ENCODE measurements around the gene TFAP2C. TPM values are rescaled to one million over a fixed set of nuclear protein-coding genes. Genes with fewer than 3 reads are reported as not detected.

Gene TFAP2C
- total RNA-seq, 2 experiments from 2014 or later: not detected

DNA sequence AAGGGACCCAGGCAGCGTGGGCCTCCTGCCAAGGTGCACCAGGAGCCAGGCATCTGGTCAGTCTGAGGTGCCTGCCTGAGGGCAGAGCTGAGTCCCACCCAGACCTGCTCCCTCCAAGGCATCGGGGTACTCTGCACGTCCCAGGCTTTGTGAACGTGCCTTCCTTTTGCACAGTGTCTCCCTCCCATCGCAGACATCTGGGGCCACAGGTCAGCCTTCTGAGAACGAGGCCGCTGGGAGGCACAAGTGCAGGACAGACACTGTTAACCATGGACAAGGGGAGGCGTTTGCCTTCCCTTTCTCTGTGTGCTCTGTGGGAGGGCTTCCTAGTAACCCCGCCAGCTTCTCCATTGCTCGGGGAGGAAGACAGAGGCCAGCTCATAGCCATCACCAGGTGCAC lies 47.6 kb downstream of the TFAP2C start:
- no peak for ATAC-seq
- intact Hi-C loops (cut with micrococcal nuclease): no loop called here
- Mint-ChIP-seq H3K9me3 (no peaks in the 10 kb centered on the region), H3K27ac (no peak overlapping the region), H3K4me3 (no peak overlapping the region), H3K4me1 (ENCODE audit: low read depth) (no peaks in the 10 kb centered on the region), H3K36me3 (ENCODE audit: low read depth) (no peaks in the 10 kb centered on the region), H3K27me3 (no peaks in the 10 kb centered on the region)
- ChIA-PET CTCF (no interaction called here), POLR2A (no interaction called here)
- DNase-seq: no peak
- TF ChIP-seq CTCF (IDR thresholded peaks at IDR 0.05): no peak

GRCh38 chr20:56683077-56683865 lies 54.2 kb downstream of the TFAP2C start:
- no peak overlapping the region for H3K27ac Mint-ChIP-seq
- ChIA-PET POLR2A (no interaction called here), CTCF (no interaction called here)
- intact Hi-C loops (cut with micrococcal nuclease): no loop called here
- TF ChIP-seq CTCF (IDR thresholded peaks at IDR 0.05): no peak
- H3K36me3 Mint-ChIP-seq (ENCODE audit: low read depth): no peaks in the 10 kb centered on the region
- H3K9me3 Mint-ChIP-seq: no peaks in the 10 kb centered on the region
- H3K4me3 Mint-ChIP-seq: no peak overlapping the region
- DNase-seq (no peak), ATAC-seq (no peak)
- H3K4me1 Mint-ChIP-seq (ENCODE audit: low read depth): no peaks in the 10 kb centered on the region
- peaks cover 5% of the 10 kb centered on the region for H3K27me3 Mint-ChIP-seq

DNA sequence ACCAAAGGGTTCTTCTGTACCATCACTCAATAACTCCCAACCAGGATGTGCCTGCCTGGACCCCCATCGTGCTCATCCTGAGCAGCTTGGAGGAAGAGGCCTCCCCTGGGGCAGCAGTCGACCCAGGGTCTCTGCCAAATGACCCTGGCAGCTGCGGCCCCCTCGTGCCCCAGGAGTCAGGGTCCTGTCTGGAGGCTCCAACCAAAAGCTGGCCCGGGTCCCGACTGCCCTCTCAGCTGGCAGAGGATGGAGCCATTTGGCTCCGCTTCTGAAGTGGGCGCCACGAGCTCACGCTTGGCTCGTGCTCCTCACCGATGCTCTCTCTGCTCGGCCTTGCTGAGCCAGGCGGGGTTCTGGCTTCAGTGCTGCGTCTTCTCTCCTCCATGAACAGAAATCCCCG lies 56.8 kb downstream of the TFAP2C start:
- Mint-ChIP-seq H3K9me3 (no peaks in the 10 kb centered on the region), H3K36me3 (ENCODE audit: low read depth) (no peaks in the 10 kb centered on the region), H3K4me3 (no peak overlapping the region), H3K27ac (no peak overlapping the region), H3K4me1 (ENCODE audit: low read depth) (no peaks in the 10 kb centered on the region), H3K27me3 (peaks cover 5% of the 10 kb centered on the region)
- intact Hi-C loops (cut with micrococcal nuclease): no loop called here
- DNase-seq (no peak), ATAC-seq (no peak)
- TF ChIP-seq CTCF (IDR thresholded peaks at IDR 0.05): no peak
- POLR2A ChIA-PET: no interaction called here
- CTCF ChIA-PET: no interaction called here

GRCh38 chr20:56687061-56687460 lies 58.0 kb downstream of the TFAP2C start:
- Mint-ChIP-seq H3K4me3 (no peak overlapping the region), H3K4me1 (ENCODE audit: low read depth) (no peaks in the 10 kb centered on the region), H3K27me3 (peaks cover 5% of the 10 kb centered on the region), H3K36me3 (ENCODE audit: low read depth) (no peaks in the 10 kb centered on the region), H3K9me3 (no peaks in the 10 kb centered on the region), H3K27ac (no peak overlapping the region)
- DNase-seq (no peak), ATAC-seq (no peak)
- no peak for TF ChIP-seq CTCF (IDR thresholded peaks at IDR 0.05)
- ChIA-PET CTCF (no interaction called here), POLR2A (no interaction called here)
- intact Hi-C loops (cut with micrococcal nuclease): no loop called here

DNA sequence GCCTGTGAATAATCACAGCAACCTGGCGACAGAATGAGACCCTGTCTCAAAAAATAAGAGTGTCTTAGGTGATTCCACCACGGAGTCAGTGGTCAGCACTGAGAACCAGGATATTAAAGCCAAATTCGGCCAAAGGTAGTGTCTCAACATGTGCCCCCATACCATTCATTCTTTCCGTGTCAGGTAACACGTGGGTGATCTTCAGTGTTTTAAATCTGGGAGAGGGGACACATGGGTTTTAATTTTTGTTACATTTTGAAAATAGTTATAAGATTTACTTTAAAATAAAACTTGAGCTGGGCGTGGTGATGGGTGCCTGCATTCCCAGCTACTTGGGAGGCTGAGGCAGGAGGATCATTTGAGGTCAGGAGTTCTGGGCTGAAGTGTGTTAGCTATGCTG lies 59.0 kb downstream of the TFAP2C start:
- peaks cover 2% of the 10 kb centered on the region for H3K27me3 Mint-ChIP-seq
- no peaks in the 10 kb centered on the region for H3K4me1 Mint-ChIP-seq (ENCODE audit: low read depth)
- no peak for TF ChIP-seq CTCF (IDR thresholded peaks at IDR 0.05)
- POLR2A ChIA-PET: no interaction called here
- H3K4me3 Mint-ChIP-seq: no peak overlapping the region
- CTCF ChIA-PET: no interaction called here
- no peak for ATAC-seq
- no peaks in the 10 kb centered on the region for H3K36me3 Mint-ChIP-seq (ENCODE audit: low read depth)
- intact Hi-C loops (cut with micrococcal nuclease): no loop called here
- DNase-seq: no peak
- H3K9me3 Mint-ChIP-seq: peaks cover 2% of the 10 kb centered on the region
- H3K27ac Mint-ChIP-seq: no peak overlapping the region

Other genes starting within 250 kb of the TFAP2C start
- 100 to 1,000 TPM in 1 of 2 experiments, 10 to 100 TPM in 1; 97.5 to 100 TPM for gene AURKA, start 237.1 kb upstream of the TFAP2C start, total RNA-seq
- gene CSTF1, start 236.7 kb upstream of the TFAP2C start, total RNA-seq: 10 to 100 TPM; 63.4 to 66.2 TPM
- 1 to 10 TPM; 3.5 to 3.7 TPM for gene CASS4, start 217.0 kb upstream of the TFAP2C start, total RNA-seq
- gene RTF2, start 160.7 kb upstream of the TFAP2C start, total RNA-seq: 10 to 100 TPM; 72.0 to 76.7 TPM
- 1 to 10 TPM in 1 of 2 experiments, under 1 TPM in 1; 0.83 to 1.1 TPM for gene FAM209A, start 104.6 kb upstream of the TFAP2C start, total RNA-seq
- gene FAM209B, start 96.1 kb upstream of the TFAP2C start, total RNA-seq: 1 to 10 TPM in 1 of 2 experiments, not detected in 1; 1.0 TPM